Amygdala (tissue), 56 donors: ENCODE data around the gene SP4.

ENCODE experiments used
- DNase-seq, 56 donors: peaks; one replicate each; lab custom pipeline; 2025; lab: John Stamatoyannopoulos, UW

SP4 gene

DNA sequence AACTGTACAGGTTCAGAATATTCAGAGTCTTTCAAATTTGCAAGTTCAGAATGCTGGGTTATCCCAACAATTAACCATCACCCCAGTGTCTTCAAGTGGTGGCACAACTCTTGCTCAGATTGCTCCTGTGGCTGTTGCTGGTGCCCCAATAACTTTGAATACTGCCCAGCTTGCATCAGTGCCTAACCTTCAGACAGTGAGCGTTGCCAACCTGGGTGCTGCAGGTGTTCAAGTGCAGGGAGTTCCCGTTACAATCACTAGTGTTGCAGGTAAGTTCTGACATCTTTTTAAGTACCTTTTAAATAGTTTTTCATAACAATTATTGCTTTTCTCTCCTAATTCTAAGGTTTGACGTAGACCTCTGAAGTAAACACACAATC, 2.7 kb downstream of the SP4 start:
- DNase-seq = no peak

GRCh38 chr7:21443149-21443841, 15.4 kb downstream of the SP4 start:
- DNase-seq = no peak

DNA sequence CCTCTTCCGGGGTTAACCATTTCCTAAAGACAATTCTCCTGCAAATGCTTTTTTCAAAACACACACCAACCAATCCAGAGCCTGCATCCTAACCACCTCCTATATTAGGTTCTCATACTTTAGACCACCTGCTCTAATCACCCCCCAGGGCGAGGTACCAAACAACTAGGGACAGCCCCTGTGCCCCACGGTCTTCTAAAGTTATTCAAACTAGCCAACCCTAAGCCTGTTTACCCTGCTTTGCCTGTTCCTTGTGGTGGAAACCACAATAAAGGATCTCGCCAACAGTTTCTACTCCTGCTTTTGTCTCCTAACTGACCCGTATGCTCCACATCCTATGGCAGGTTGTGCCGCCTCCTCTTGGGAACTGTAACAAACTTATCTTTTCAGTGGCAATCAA, 21.1 kb downstream of the SP4 start:
- no peak for DNase-seq

DNA sequence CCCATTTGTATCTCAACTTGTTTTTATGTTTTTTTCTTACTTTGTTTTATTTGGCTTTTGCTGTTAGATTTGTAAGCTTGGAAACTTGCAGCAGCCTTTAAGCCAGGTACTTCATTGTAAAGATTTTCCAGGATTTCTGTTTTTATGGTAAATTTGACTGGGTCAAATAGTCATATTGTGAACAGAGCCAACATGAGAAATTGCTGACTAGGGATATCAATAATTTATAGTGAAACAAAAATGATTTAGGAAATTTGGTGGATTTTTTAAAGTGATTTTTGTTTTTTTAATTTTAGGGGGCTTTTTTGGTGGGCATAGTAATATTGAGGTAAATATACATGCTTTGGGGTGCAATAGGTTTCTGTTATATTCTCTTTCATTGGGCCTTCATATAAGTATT, 22.2 kb downstream of the SP4 start:
- DNase-seq = no peak

DNA sequence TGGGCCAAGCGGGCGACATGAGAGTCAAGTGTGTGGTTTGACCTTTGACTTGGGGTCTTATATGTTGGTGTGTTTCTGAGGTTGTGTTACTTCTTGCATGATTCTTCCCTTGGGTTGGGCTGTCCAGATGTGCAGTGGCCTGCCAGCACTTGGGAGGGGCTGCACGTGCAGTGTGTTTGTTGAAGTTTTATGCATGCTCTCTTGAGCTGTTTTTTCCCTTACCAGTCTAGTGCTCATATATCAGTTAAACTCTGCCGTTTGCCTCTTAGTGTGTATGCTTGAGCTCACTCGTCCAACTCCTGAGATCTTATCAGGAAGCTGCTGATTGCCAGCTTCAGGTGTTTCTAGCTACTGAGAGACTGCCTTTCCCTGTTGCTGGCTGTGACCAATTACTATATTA, 23.1 kb downstream of the SP4 start:
- no peak for DNase-seq

DNA sequence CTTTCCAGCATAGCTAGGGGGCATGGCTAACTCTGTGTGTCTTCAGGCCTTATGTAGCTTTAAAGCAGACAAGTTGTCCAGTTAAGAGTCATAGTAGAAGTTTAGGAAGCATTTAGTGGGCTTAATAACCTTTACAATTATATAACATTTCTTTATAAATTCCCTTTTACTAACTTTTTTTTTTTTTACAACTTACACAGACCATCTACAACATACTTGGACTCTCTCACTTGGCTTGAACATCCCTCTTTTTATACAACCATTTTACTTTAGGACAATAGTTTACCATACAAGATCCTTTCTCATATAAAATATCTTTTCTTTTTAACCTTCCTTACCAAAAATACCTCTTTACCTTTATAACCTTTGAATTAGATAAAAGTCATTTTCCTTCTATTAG, 26.3 kb downstream of the SP4 start:
- DNase-seq = no peak

DNA sequence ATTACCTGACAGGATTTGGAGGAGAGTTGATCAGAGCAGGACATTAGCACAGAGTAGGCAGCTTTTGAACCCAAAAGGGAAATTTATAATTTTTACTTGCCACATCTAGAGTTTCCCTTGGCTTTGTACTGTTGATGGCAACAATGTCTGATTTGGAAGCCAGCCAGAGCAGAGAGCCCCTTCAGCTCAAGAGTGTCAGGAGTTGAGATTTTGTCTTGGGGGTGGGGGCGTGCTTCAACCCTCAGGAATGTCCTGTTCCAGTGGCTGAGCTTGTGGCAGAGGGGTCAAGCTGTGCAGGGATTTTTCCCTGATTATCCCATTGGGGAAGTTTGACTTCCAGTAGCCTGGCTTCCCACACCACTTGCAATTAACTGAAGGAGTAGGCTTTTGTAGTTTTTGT, 27.0 kb downstream of the SP4 start:
- no peak for DNase-seq

- no peak for DNase-seq
Observed at GRCh38 chr7:21461282-21461681, 33.4 kb downstream of the SP4 start.

DNA sequence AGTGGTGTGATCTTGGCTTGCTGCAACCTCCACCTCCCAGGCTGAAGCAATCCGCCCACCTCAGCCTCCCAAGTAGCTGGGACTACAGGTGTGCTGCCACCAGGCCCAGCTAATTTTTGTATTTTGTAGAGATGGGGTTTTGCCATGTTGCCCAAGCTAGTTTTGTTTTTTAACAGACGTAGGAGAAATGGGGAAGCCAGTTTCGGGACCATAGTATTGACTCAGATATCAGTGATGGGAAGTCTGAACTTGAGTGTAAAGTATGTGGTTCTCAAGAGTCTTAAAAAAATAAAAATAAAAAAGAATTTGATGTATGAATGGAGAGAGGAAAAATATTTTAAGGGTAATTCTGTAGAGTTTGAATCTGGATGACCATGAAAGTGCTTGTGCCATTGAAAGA, 34.2 kb downstream of the SP4 start:
- no peak for DNase-seq

GRCh38 chr7:21463524-21463923, 35.6 kb downstream of the SP4 start:
- no peak for DNase-seq

DNA sequence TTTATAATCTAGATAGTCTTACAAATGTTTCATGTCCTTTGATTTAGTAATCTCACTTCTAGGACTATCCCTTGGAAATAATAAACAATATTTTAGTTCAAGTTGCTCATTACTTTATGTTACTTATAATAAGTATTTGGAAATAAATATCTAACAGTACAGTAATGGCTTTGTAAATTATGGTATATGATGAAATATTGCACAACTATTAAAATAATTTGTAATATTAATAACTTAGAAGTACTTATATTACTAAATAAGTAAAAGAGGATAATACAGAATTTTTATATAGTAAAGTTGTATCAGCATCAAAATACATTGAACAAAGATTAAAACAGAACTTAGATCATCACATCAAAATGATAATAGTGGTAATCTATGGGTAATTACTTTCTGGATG, 41.1 kb downstream of the SP4 start:
- no peak for DNase-seq

DNA sequence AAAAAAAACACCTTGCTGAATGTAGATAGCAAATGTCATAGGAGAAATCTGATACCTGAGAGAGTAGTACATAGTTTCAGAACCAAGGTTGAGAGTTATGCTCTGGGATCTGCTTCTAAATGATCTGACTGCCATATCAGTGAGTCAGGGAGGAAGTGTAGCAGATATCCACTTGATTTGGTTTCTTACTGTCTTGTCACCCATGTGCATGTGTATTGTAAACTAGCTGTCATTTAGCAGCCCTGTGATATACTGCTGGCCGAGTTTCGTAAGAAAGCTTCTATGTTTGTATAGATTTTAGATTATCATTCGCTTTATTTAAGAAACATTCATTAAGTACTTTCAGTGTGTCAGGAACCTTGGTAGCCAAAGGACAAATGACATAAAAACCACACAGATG, 42.0 kb downstream of the SP4 start:
- no peak for DNase-seq

GRCh38 chr7:21472029-21472428, 44.1 kb downstream of the SP4 start:
- DNase-seq = no peak

- DNase-seq = no peak
Observed at GRCh38 chr7:21476429-21476828, 48.5 kb downstream of the SP4 start.

DNA sequence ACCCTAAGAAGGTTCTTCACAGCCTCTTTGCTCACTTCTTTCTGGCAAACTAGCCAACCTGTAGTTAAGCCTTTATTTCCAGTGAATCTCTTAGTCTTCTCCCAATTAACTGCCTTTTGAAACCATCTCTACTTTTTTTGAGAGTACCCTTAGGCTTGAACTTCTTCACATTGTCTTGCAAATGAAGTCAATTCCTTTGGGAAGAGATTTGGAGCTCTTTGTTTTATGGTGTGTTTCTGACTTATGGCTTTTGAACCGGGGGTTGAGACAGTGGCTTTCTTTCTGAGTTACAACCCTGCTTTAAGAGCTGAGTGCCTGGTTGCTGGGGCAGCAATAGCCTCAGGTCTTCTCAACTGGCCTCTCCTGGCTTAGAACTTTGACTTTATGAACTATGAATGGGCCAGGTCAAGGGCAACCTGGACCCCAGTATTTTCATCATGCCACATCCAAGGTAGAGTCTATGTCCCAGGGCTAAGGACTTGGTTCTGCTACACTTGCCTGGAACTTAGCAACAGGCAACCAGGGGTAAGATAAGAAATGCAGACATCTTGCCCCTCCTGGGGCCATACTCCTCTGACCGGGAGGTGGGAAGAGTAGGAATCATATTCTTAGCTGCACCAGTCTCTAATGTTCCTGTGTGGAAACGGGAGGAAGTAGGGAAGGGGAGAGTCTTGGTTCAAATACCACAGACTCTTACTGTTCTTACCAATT, 53.0 kb downstream of the SP4 start:
- DNase-seq = no peak

- no peak for DNase-seq
Observed at GRCh38 chr7:21486511-21486910, 58.6 kb downstream of the SP4 start.

DNA sequence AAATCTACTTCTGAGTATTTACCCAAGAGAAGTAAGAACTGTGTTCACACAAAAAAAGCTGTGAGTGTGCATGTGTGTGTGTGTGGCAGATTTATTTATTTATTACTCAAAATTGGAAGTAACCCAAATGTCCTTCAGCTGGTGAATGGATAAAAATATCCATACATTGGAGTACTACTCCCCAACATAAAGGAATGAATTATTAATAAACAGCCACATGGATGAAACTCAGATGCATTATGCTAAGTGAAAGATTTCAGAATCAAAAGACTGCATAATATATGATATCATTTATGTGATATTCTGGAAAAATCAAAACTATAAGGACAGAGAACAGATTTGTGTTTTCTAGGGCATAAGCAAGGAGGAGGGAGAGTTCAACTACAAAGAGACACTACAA, 67.8 kb downstream of the SP4 start:
- no peak for DNase-seq

- no peak for DNase-seq
Observed at GRCh38 chr7:21497072-21497471, 69.2 kb downstream of the SP4 start.

DNA sequence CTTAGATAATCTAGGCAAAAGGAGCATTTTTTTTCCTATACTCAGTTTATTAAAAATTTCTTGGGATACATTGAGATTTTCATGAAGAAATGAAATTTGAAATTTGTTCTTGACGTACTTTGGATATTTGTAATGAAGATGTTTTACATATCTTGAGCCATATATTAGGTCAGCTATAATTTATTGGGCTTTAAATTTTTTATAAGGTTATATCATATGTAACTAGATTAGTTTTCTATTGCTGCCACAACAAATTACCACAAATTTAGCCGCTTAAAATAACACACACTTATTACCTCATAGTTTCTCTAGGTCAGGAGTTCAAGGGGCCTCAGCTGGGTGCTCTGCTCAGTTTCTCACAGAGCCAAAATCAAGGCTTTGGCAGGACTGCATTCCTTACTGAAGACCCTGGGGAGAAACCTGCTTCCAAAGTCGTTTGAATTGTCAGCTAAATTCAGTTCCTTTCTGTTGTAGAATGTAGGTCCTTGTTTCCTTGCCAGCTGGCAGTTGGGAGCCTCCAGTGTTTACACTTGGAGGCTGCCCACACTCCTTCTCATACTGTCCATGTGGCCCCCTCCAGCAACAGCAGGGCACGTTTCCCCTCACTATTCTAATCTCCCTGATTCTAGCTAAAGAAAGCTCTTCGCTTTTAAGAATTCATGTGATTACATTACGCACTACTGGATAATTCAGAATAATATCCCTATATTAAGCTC, 72.4 kb downstream of the SP4 start:
- peak in 1 of 56 donors; percentile 15 for DNase-seq

- DNase-seq = no peak
Observed at GRCh38 chr7:21504021-21504420, 76.1 kb downstream of the SP4 start.

GRCh38 chr7:21507627-21508343, 79.9 kb downstream of the SP4 start:
- DNase-seq = peak in 21 of 56 donors; percentile 1 to 66 (median 12)
